GM18517 (cell line): ENCODE measurements around the gene NDUFC2.
"Not testable (repeated sequence)": the region's sequence is repeated elsewhere in the genome, so short reads cannot be mapped to it uniquely, and the experiment has no call there.

Source experiments
- ATAC-seq: cut with Tn5 transposase; IDR thresholded peaks from one replicate; pipeline ENCODE4 v1.9.1; 2021; ENCODE audit warnings: mild to moderate bottlenecking, moderate library complexity; ENCODE audit not compliant: unreplicated experiment

NDUFC2 gene

DNA sequence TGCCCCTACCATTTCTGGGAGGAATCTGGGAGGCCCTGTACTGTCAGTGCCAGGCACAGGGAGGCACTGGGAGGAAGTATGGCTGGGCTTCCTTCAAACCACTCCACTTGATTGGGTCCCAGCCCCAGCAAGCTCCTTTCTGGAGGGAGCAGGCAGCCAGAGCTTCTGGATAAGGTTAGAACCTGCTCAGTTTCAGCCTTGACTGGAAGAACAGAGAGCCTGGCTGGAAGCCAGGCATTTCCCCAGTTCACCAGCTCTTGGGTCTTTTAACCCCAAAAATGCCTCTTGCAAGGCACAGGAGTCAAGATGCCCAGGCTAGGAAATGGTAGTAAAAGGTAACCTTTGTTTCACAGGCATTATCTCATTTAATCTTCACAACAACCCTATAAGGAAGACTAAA is 47.6 kb downstream of the NDUFC2 start:
- ATAC-seq: no peak

DNA sequence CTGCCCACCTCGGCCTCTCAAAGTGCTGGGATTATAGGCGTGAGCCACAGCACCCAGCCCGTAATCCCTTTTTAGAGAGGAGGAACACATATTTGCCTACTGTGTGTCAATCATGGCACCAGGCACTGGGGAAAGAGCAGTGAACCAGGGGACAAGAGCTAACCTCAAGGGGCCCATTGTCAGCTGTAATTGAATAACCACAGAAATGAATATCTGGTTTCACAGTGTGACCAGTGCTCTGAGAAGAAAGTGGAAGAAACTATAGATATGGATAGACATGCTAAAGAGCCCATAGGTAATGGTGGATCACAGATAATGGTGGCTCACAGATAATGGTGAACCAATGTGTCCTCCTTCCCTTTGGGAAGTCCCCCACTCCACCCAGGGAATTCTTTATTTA is 48.0 kb downstream of the NDUFC2 start:
- no peak for ATAC-seq

DNA sequence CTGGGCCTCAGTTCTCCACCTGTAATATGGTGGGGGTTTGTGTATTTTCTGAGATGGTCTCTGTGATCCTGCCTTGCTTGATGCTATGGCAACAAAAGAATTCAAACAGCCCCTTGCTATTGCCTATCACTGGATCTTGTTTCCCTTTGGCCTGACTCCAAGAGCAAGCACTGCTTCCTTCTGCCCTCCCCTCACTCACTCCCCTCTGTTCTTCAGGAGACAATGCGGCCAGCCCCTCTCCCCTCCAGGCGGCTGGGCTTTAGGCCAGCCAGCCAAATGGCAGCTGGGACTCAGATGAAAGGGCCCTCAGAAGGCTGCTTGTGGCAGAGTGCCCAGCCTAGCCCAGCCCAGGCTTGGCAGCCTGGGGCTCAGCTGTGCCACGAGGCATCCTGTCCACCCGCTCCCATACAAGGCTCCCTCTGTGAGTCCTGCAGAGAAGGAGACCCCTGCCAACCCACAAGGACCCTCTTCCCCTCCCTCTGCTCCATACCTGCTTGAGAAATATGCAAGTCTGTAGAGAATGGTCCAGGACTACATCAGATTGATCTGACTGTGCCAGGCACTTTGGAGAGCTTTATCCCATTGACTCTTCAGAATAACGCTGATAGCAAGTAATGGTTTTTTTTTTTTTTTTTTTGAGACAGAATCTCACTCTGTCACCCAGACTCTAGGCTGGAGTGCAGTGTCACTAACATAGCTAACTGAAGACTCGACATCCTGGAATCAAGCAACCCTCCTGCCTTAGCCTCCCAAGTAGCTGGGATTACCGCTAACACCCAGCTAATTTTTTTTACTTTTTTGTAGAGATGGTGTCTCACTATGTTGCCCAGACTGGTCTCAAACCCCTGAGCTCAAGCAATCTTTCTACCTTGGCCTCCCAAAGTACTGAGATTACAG is 49.0 kb downstream of the NDUFC2 start:
- ATAC-seq: no peak

DNA sequence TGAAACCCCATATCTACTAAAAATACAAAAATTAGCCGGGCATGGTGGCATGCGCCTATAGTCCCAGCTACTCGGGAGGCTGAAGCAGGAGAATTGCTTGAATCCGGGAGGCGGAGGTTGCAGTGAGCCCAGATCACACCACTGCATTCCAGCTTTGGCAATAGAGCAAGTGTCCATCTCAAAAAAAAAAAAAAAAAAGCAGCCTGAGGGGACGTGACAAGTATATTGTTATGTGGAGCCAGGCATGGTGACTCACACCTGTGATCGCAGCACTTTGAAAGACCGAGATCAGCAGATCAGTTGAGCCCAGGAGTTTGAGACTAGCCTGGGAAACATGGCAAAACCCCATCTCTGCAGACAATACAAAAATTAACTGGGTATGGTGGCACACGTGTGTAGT is 51.2 kb downstream of the NDUFC2 start:
- ATAC-seq: not testable (repeated sequence)

DNA sequence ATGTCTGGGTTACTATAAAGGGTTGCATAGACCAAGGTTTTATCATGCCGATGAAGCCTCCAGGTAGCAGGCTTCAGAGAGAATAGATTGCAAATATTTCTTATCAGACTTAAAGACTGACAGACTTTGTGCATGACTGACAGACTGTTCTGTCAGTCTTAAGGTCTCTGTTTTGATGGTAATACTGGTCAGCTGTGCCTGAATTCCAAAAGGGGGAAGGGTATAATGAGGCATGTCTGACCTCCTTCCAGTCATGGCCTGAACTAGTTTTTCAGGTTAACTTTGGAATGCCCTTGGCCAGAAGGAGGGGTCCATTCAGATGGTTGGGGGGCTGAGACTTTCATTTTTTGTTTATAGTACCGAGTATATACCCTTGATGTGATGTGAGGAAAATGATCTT is 51.9 kb downstream of the NDUFC2 start:
- no peak for ATAC-seq

DNA sequence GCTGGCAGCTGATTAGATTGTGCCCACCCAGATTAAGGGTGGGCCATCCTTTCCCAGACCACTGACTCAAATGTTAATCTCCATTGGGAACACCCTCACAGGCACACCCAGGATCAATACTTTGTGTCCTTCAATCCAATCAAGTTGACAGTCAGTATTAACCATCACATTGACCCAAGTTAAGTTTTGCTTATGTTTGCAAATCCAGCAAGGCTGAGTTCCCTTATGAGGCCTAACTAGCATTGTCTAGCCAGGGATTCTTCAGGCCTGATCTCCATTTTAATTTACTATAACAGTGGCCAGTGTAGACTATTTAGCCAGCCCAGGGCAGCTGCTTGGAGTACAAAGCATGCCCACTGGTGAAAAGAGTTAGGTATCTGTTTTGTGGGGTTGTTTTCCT is 54.3 kb downstream of the NDUFC2 start:
- ATAC-seq: no peak

DNA sequence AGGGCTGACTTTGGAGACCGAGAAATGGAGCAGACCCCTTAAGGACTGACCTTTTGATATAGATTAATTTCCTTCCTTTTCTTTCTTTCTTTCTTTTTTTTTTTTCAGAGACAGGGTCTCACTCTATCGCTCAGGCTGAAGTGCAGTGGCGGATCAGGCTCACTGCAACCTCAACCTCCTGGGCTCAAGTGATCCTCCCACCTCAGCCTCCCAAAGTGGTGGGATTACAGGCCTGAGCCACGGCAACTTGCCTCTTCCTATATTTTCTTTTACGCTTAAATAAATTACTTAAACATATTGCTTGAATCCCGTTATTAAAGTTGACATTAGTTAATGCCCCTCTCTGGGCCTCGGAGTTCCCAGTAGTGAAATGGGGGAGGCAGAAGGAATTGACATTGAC is 56.2 kb downstream of the NDUFC2 start:
- no peak for ATAC-seq

DNA sequence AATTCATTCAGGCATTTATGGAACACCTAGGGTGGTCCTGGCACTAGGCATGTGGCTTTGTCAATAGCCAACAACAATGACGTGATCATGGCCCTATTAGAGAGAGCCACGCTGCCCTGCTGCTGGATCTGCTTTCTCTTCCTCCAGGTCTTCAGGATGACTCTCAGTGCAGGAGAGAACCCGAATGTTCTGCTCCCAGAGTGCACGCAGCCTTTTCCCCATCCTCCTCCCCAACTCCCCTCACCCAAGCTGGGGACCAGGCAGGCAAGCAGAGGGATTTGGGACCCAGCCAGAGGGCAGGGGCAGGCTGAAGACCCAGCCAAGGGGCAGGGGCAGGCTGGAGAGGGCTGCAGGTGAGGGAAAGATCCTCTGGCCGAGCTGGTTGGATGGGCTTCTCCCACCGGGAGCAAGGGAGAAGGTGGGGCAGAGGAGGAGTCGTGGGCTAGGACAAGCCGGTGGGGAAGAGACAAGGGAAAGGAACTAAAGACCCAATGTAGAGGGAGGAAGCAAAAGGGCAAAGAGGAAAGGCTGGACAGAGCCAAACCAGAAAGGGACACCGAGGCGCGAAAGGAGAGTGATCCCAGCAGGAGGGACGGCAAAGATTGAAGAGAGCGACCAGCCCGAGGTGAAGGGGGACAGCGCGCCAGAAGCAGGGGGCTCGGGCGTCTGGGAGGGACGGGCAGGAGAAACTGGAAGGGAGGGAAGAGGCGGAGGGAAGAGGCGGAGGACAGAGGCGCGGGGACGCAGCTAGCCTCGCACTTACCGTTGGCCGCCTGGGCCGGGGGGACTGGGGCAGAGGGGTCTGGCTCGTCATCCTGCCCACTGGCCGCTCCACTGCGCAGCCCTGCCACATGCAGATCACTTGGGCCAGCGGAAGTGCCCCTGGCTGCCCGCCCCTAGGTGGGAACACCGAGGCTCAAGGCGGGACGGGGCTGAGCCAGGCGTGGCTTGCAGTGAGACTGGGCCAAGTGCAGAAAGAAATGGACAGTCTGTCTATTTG is 57.0 kb downstream of the NDUFC2 start, which contains the start of gene KCTD14:
Gene KCTD14 (minus strand): TSS at position 880 of the 1,000 bp plus-strand sequence. CDS start 27 bp downstream, at position 853.
- ATAC-seq: no peak

DNA sequence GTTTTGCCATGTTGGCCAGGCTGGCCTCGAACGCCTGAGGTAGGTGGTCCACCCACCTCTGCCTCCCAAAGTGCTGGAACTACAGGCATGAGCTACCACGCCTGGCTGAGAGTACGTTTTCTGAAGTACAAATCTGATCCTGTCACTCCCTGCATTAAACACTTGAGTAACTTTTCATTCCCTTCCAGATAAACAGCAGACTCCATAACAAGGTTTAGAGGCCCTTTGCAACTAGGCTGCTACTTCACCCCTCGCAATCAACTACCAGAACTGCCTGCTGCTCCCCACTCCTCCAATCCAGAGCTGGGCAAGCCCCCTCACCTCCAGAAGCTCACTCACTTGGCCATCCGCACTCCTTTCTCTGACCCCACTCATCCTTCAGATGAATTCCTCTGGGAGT is 58.1 kb downstream of the NDUFC2 start:
- ATAC-seq: no peak

DNA sequence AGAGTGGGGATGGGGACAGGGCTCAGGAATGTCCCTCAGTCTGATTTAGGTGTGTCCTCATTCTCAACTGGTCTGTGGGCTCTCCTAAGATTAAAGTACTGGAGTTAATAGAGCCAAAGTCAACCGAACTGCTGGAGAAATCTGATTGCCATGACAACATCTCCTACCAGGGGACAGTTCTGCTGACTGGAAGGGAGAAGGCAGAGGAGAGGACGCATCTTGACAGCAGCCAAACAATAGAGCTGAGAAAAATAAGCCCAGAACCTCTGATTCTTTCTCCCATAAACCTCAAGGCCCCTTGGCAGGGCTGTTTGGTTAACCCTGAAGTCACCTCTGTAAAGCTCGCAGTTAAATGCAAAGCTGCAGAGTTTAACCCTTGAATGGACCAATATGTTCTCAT is 59.4 kb downstream of the NDUFC2 start:
- no peak for ATAC-seq

DNA sequence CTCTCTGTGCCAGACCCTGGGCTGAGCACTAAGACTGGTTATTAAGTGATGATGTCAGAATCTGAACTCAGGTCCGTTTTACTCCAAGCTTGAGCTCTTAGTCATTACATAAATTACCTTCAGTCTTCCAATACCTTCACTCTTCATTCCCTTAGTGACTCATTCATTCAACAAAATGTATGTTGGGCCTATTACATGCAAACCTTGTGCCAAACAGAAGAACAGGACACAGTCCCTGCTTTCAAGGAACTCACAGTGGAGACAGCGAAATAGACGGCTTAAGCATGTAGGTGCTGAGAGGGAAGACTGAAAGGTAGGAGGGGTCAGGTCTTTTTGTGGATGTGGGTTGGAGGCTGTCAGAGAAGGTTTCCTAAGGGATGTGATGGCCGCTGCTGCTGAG is 59.9 kb downstream of the NDUFC2 start:
- no peak for ATAC-seq
